HPDE6-E6E7 (cell line): Measurements from ENCODE around the gene BCKDK.

Experiments used
- DNase-seq: peaks from one replicate; pipeline ENCODE4 v3.0.0; 2011; ENCODE audit warnings: missing footprints; ENCODE audit errors: extremely low spot score

BCKDK gene

GRCh38 chr16:31108035-31108793 is at the start of gene BCKDK:
Gene BCKDK, plus strand, starts transcription at chr16:31108386. Its CDS starts 838 bp downstream, at chr16:31109224.
- DNase-seq, result peak; percentile 65

GRCh38 chr16:31061126-31061812 is 46.9 kb upstream of the BCKDK start:
- DNase-seq, result no peak

- no peak for DNase-seq
These were observed 46.3 kb upstream of the BCKDK start for GRCh38 chr16:31061813-31062440.

DNA sequence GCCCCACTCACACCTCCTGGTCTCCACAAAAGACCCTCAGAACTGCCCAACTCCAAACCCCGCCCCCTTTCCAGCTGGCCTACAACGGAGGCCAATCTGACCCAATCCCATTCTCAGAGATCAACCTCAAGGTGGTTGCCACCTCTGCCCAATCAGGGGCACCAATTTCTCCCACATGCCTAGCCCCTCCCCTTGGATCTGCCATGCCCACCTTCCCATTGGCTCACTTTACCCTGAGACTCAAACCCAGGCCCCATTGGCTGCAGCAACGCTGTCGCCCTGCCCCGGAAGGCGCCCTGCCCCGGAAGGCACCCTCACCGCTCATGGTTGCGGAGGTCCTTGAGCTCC is 44.7 kb upstream of the BCKDK start:
- DNase-seq, result no peak

DNA sequence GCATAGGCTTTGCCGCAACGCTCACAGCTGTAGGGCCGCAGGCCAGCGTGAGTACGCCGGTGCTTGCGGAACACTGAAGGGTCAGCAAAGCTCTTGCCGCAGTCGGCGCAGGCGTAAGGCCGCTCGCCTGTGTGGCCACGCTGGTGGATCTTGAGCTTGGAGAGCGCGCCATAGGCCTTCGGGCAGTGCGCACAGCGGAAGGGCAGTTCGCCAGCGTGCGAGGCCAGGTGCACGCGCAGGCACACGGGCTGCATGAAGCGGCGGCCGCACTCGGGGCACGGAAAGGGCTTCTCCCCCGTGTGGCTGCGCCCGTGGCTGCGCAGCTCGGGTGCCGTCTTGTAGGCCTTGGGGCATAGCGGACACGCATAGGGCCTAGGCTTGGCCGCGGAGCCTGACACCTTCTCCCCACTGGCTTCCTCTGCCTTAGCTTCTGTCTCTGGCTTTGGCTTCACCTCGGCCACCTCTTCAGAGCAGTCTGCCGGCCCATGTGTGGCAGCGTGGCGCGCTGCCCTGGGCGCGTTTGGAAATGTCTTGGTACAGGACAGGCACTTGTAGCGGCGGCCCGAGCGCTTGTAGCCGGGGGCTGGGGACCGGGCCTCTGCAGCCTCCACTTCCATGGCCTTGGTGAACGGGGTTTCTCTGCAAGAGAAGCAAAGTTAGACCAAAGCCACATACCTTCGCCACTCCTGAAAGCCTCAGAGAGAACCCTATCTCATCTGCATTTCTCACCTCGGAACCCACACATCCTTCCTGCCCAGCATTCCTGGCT is 44.2 kb upstream of the BCKDK start:
- DNase-seq, result no peak

DNA sequence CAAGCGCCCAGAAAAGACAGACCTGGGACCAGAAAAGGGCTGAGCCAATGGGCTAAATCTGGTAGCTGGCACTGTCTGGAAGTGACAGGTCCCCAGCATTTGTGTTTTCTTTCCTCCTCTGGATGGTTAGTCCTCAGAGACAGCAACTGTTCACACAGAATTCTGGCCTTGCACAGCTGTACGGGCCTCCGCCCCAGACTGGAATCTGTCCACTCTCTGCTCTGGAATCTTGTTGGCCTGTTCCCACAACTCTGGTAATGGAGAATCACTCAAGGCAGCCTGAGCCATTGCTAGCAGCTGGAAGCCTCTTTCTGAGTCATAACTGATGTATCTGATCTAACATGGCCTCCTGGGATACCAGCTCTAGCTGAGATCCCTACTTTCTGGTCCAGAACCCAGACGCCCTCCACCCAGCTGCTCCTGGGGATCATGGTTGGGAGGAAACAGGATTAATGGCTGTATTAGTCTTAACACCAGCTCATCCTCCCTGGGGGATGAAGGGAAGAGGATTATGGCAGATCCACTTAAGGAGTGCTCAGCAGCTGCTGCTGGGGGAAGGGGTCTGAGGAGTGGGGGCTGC is 43.2 kb upstream of the BCKDK start:
- peak; percentile 64 for DNase-seq

- no peak for DNase-seq
These were observed 40.8 kb upstream of the BCKDK start for GRCh38 chr16:31067342-31067741.

DNA sequence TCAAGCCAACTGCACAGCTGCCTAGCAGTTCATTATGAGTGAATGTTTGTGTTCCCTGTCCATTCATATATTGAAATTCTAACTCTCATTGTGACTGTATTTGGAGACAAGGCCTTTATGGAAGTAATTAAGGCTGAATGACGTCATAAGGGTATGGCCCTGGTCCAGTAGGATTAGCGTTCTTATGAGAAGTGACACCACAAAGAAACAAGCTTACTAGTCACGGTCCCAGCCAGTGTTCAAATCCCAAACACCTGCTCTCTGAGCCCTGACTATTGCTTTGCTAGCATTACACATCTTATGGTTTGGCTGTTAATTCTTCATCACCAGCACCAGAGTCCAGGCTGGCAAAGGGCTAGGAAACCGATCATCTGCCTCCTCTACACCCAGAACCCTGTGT is 36.3 kb upstream of the BCKDK start:
- DNase-seq, result no peak

- DNase-seq, result peak; percentile 23
These were observed 35.5 kb upstream of the BCKDK start for GRCh38 chr16:31072540-31073141.

DNA sequence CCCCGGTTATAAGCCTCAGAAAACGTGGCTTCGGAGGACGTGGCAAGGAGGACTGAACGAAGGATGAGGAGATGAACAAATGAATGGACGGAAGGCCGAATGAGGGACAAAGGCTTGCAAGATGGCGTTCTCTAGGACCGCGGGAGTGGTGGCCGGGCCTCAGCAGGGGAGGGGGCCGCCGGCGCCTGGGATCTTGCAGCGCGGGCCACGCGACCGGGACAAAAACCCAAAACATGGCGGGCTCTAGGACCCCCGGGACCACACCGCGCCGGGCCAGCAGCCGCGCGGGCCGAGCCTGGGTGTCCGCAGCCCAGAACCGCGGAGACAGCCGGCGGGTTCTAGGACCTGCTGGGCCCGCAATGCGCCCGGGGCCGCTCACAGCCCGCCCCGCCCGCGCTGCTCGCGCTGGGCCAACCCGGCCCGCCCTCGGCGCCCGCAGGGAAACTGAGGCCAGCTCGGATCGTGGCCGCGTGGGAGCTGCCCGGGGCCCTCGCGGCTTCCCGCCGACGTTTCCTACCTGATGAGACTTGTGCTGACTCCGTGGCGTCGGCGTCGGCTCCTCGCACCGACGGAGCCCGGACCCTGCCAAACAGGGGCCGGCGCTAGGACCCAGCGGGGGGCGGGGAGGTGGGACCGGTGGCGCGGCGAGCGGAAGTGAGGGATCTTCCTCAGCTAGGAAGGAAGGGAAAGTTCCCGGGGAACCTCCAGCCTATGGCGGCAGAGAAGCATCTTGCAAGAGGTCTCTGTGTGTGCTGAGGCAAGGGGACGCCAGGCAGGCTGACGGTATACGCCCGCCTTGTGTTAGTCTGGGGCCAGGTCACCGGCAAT is 34.8 kb upstream of the BCKDK start:
- peak; percentile 86 for DNase-seq

DNA sequence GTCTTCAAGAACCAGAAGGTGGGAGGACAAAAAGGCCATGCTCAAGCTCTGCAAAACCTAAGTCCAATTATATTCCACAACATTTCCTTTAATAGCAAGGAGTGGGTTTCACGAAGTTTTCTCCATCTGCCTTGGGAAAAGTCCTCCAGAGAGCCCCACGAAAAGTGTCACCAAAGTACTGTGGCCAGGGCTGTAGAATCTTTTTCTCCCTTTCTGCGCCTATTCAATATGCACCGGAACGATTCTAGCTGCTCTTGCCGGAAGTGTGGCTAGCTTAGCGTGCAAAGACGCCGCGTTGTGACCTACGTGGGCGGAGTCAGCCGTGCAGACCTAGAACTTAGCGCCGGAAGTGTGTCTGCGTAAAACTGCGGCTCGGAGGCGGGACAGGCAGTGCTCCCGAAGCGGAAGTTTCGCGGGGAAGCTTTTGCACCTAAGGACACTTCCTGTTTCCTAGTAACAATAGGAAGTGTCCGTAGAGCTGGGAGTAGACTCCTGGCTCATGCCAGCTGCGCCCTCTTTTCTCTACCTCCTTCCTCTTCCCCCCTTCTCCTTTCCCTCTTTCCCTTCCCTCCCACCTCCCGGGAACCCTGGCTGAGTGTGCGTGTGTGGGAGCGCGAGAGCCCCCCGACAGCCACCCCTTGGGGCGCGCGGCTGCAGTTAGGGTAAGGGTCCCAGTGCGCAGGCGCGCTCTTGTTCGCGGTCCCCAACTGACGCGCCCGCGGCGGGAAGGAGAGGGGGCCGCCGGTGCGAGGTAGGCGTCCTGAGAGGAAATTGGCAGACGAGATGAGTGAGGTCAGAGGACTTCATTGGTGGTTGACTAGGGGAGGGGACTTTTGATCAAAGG is 34.0 kb upstream of the BCKDK start, which contains the start of the genes ZNF646 and ZNF668:
Gene ZNF646, plus strand, starts transcription at position 453 of the 844 bp plus-strand sequence. CDS start 1,903 bp downstream, outside the sequence.
Gene ZNF668, minus strand, starts transcription at position 271 of the 844 bp plus-strand sequence. CDS start 9,781 bp downstream, outside the sequence.
- DNase-seq, result peak; percentile 98

- no peak for DNase-seq
These were observed 33.4 kb upstream of the BCKDK start for GRCh38 chr16:31074814-31075183.

- DNase-seq, result no peak
These were observed 31.9 kb upstream of the BCKDK start for GRCh38 chr16:31076319-31076718.

GRCh38 chr16:31077024-31077423 is 31.2 kb upstream of the BCKDK start:
- DNase-seq, result no peak

- DNase-seq, result no peak
These were observed 30.4 kb upstream of the BCKDK start for GRCh38 chr16:31077592-31078396.

DNA sequence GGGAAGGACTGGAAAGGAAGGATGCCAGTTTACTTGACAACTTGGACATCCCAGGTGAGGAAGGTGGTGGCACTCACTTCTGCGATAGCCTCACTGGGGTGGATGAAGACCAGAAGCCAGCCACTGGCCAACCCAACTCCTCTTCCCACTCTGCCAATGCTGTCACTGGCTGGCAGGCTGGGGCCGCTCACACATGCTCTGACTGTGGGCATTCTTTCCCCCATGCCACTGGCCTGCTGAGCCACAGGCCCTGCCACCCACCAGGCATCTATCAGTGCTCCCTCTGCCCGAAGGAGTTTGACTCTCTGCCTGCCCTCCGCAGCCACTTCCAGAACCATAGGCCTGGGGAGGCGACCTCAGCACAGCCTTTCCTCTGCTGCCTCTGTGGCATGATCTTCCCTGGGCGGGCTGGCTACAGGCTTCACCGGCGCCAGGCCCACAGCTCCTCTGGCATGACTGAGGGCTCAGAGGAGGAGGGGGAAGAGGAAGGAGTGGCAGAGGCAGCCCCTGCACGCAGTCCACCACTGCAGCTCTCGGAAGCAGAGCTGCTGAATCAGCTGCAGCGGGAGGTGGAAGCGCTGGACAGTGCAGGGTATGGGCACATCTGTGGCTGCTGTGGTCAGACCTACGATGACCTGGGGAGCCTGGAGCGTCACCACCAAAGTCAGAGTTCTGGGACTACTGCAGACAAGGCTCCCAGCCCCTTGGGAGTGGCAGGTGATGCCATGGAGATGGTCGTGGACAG is 29.4 kb upstream of the BCKDK start:
- DNase-seq, result no peak

DNA sequence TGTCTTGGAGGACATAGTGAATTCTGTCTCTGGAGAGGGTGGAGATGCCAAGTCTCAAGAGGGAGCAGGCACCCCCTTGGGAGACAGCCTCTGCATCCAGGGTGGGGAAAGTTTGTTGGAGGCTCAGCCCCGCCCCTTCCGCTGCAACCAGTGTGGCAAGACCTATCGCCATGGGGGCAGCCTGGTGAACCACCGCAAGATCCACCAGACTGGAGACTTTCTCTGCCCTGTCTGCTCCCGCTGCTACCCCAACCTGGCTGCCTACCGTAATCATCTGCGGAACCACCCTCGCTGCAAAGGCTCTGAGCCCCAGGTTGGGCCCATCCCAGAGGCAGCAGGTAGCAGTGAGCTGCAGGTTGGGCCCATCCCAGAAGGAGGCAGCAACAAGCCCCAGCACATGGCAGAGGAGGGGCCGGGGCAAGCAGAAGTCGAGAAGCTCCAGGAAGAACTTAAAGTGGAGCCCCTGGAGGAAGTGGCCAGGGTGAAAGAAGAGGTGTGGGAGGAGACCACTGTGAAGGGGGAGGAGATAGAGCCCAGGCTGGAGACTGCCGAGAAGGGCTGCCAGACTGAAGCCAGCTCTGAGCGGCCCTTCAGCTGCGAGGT is 28.7 kb upstream of the BCKDK start:
- no peak for DNase-seq
